Measurements from ENCODE around the gene RAG2.
A peak's percentile ranks its signal among the peaks of the same experiment; 100 is the strongest.
"Not testable (repeated sequence)": the region's sequence is repeated elsewhere in the genome, so short reads cannot be mapped to it uniquely, and the experiment has no call there.

The RAG2 gene

DNA sequence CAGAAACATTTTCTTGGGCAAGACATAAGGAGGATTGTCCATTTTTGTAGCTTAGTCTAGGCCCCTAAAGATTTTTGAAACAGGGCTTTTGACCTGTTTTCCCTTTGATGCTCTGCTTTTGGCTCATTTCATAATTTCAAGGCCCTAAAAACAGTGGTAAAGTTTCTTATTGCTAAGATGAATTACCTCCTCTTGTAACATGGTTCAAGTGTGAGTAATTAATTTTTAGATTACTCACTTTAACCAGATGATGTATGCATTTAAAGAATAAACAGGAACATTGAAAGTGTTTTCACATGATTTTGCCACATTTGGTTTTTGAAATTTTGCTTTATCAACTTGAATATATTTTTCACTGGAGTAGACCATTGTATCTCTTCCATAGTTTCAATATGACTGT is 1.2 kb downstream of the RAG2 start:
- no peak for DNase-seq

DNA sequence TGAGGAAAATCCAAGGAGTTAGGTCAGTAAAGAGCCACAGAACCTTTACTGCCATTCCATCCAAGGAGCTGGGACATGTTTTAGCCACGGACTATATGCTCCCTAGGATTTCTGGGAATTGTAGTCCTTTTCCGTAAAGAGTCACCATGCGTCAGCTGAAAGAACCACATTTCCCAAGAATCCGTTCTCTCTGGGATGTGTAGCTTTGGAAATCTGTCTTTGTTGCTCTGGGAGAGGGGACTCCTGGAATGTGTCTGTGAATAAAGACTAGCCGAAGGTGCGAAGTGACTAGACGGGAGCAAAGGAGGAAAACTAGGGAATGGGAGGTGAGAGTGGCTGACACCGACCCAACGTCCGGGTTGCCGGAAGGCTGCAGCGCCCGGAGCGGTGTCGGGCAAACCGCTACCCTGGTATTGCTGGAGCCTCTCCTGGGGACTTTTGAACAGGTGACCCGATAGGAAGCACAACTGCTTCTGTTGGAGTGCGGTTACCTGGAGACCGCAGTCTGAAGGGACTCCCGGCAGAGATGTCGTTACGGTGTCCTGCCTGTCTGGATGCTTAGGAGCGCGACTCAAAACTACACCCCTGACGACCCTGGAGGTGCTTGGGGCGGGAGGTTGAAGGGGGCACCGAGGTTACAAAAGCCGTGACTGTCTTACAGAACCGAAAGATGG is 3.6 kb downstream of the RAG2 start, which contains the start of gene IFTAP:
IFTAP (plus strand) TSS at position 187 of the 674 bp plus-strand sequence. CDS start 15,602 bp downstream, outside the sequence.
- peak; percentile 30 for DNase-seq

DNA sequence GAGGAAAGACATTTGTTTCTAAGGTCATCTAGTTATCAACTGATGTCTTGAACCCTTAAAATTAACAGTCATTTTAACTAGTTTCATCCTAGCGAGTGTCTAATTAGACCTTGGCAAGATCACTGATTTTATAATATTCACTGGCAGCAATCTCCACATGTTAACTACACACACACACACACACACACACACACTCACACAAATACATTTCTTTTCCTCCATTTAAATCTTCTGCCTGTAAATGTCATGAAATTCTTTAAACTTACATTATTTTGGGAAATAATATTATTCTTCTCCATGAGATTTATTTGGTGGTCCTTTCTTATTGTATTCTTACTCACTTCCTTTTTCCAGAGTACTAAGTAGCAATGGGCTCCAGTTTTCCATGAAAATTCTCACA is 6.6 kb downstream of the RAG2 start:
- DNase-seq, result no peak

DNA sequence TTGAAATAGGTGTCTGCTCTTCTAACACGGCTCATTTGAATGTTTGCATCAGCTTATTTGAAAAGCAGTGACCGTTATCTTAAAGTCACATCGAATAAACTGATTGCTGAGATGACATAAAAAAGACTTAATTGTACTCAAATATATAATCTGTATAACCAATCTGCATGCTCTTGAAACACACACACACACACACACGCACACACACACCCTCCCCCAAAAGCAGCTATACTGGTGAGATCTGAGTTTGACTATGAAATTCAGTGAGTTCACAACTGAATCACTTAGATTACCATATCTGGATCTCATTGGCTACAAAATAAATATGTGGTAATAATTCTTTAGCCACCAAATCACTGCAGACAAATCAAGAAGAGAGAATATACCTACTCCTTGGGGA is 7.5 kb downstream of the RAG2 start:
- no peak for DNase-seq

DNA sequence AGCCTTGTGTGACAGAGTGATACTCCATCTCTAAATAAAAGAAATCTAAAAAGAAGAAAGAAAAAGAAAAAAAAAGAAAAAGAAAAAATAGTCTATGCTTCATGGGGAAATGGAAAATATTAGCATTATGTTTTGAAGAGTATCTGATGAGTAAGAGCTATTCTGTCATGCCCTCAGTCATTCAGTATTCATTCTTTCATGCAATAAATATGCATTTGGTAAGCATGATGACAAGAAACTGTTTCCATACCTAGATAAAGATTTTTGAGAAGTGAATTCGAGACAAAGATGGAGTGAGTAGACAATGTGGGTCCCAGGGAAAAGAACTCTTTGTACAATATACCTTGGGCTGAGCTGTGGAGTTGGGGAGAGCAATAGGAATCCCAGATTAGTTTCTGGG is 9.9 kb downstream of the RAG2 start:
- DNase-seq, result no peak

DNA sequence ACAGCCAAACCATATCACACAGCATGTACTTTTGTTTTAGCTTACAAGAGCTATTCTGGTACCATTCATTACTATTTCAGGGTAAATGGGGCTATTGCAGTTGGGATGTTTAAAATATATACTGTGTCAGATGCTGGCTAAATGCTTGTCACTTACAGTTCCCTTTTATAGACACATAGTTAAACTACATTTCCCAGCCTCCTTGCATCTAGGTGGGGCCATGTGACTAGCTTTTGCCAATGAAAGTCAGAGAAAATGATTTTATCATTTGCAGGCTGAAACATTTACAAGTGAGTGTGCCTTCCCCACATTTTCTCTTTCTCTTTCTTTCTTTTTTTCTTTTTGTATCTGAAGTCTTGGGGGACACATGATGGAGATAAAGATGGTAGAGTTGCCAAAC is 11.5 kb downstream of the RAG2 start:
- DNase-seq, result no peak

DNA sequence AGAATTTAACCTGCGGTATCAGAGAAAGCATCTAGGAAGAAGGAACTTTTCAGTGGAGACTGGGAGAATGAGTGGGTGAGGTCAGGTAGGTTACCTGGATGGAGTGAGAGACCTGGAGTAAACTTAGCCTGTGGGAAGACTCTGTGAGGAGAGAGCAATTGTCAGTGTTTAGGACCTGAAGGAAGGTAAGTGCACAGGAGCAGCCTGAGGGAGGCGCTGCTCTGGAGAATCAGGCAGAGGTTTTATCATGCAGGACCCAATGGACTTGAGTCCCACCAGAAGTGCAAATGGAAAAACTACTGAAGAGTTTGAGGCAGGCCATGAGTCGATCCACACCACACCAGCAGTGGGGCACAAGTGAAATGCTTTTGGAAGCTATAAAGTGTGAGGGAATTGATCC is 14.4 kb downstream of the RAG2 start:
- DNase-seq, result no peak

DNA sequence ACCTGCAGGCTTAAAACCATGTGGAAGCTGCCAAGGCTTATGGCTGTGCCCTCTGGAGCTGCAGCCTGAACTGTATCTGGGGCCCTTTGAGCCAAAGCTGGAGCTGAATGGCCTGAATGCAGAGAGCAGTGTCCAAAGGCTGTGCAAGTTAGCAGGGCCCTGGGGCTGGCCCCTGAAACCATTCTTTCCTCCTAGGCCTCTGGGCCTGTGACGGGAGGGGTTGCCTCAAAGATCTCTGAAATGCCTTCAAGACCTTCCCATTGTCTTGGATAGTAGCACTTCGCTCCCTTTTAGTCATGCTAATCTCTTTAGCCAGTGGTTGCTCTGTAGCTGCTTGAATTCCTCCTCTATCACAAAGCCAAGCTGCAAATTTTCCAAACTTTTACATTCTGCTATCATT is 16.5 kb downstream of the RAG2 start:
- DNase-seq, result no peak

DNA sequence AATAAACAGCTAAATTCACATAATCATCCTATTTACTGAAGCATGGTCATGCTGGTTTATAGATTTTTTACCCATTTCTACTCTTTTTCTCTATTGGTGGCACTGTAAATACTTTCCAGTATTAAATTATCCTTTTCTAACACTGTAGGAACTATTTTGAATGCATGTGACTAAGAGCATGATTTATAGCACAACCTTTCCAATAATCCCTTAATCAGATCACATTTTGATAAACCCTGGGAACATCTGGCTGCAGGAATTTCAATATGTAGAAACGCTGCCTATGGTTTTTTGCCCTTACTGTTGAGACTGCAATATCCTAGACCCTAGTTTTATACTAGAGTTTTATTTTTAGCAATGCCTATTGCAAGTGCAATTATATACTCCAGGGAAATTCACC is 19.6 kb downstream of the RAG2 start:
- no peak for DNase-seq

DNA sequence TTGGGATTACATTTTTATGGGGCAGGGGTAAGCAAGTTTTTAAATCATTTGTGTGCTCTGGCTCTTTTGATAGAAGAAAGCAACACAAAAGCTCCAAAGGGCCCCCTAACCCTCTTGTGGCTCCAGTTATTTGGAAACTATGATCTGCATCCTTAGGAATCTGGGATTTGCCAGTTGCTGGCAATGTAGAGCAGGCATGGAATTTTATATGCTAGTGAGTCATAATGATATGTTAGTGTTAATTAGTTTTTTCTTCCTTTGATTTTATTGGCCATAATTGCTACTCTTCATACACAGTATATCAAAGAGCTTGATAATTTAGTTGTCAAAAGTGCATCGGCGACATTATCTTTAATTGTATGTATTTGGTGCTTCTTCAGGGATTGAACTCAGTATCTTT is 20.2 kb downstream of the RAG2 start:
- no peak for DNase-seq

DNA sequence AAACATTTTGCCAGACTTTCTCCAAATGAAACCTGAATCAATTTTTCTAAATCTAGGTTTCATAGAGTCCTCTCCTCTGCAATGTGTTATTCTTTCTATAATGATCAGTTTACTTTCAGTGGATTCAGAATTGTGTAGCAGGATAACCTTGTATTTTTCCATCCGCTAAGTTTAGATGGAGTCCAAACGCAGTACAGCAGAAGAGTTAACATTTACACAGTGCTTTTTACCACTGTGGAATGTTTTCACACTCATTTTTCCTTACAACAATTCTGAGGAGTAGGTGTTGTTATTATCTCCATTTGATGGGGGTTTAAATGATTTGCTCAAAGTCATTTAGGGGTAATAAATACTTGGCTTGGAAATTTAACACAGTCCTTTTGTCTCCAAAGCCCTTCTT is 20.7 kb downstream of the RAG2 start:
- DNase-seq, result no peak

DNA sequence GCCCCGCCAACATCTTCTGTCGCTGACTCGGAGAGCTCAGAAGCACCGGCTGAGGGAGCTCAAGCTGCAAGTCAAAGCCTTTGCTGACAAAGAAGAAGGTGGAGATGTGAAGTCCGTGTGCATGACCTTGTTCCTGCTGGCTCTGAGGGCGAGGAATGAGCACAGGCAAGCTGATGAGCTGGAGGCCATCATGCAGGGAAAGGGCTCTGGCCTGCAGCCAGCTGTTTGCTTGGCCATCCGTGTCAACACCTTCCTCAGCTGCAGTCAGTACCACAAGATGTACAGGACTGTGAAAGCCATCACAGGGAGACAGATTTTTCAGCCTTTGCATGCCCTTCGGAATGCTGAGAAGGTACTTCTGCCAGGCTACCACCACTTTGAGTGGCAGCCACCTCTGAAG is 23.6 kb downstream of the RAG2 start:
- no peak for DNase-seq

DNA sequence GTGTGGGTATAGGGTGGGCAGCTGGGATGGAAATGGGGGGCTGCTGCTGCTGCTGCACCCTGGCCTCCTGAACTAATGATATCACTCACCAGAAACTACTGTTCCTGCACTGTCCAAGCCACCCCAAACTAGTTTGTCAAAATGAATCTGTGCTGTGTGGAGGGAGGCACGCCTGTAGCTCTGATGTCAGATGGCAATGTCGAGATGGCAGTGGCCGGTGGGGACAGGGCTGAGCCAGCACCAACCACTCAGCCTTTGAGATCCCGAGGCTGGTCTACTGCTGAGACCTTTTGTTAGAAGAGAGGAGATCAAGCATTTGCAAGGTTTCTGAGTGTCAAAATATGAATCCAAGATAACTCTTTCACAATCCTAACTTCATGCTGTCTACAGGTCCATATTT is 28.9 kb downstream of the RAG2 start:
- no peak for DNase-seq

DNA sequence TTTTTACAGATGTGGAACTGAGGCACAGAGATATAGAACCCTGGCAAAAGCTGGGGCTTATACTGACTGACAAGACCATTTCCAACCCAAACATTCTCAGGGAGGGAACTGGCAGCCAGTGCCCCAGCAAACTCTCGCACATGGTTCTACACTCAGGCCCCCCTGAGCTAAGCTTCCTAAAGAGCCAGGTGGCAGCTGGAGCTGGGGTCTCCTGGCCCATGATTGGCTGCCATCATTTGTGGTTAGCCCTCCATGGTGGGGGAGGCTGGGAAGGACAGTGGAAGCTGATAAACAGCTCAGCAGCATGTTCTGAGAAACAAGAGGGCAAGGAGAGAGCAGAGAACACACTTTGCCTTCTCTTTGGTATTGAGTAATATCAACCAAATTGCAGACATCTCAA is 30.3 kb downstream of the RAG2 start, which contains the start of gene RAG1:
RAG1 (plus strand) TSS at position 314 of the 400 bp plus-strand sequence. CDS start 5,298 bp downstream, outside the sequence.
- no peak for DNase-seq

DNA sequence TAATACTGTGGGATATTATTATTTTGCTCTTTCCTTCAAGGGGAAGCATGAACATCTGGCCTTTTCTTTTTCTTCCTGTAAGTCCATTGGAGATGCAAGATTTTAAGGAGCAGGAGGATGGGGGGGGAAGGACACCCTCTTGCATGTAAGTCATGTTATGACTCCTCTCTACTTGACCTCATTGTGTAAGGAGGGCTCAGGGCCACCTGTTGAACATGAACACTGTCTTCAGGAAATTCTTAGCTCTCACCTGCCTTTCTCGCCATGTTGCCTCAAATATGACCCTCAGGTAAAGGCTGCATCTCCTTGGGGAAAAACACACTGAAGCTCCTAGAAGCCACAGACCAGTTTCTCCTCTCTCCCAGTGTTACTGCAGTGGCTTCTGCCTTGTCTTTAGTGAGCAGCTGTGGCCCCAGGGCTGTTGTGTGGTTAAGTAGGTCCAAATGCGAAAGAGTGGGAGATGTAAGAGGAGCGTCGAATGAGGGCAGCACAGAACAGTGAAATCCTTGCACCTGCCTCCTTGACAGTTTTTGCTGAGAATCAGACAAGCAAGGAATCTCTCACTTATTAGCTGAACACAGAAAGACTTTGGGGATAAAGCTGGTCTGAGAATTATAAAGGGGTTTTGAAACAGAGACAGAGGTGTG is 31.5 kb downstream of the RAG2 start:
- DNase-seq, result no peak

DNA sequence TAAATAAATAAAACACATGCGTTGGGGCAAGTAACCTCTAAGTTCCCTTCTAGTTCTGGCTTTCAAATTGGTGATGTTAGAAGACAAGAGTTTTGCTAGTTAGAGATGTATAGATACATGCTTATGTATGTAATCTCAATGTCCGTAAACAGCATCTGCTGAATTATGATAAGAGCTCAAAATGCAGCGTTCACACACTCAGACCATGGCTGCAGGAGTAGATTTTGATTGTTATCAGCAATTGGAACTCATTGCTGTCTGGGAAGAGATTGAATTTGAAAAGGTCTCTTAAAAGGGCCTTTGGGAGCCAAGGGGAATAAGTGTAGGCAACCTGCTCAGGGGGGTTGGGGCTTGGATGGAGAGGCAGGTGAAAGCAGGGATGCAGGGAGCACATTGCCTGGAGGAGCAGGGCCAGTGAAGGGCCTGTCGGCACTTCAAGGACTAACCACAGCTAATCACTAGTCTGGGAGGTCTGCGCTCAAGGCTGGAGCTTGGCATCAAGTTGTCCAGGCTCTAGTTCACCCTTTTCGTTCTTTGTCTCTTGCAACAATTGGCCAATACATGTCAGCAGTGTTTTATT is 32.9 kb downstream of the RAG2 start:
- no peak for DNase-seq

DNA sequence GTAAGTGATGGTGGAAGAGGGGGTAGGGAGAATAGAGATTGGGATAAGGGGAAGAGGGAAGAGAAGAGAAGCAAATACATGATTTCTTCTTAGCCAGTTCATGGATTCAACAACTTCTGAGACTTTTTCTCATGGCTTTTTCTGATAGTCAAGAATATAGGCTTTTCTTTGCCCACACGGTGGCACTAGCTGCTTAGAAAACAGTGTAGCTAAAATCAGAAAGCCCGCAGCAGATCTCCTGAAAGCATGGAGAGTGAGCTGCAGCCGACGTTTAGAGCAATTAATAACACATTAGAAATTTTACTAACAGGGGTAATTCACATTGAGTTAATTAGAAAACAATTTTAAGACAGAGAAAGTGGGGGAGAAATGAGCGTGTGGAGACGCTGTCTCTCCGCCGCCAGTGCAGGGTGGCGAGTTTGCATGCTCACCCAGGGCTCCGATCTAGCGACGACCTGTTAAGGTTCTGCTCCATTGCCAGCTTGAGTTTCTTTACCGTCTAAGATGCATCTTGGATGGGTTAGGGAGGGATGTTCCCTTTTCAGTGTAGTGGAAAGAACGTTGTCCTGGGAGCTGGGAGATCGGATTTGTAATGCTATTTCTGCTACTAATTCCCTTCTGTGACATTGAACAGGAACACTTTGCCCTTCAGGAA is 33.5 kb downstream of the RAG2 start:
- peak; percentile 29 for DNase-seq

DNA sequence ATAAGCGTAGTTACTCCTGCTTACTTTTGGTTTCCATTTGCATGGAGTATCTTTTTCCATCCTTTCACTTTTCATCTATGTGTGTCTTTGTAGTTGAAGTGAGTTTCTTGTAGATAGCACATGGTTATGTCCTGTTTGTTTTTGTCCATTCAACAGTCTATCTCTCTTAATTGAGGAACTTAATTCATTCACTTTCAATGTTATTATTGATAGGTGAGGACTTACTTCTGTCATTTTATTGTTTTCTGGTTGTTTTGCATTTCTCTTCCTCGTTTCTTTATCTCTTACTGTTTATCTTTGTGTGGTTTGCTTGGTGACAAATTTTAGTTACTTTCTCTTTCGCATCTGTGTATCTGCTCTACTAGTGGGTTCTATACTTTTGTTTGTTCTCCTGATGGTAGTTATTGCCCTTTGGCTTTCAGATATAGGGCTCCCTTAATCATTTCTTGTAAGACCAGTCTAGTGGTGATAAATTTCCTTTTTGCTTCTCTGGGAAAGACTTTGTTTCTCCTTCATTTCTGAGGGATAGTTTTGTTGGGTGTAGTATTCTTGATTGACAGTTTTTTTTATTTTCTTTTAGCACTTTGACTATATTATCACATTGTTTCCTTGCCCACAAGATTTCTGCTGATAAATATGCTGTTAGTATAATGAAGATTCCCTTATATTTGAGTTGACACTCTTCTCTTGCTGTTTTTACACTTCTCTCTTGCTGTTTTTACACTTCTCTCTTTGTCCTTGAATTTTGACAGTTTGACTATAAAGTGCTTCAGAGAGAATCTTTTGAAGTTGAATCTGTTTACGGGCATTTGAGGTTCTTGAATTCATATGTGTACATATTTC is 39.2 kb downstream of the RAG2 start:
- no peak for DNase-seq

DNA sequence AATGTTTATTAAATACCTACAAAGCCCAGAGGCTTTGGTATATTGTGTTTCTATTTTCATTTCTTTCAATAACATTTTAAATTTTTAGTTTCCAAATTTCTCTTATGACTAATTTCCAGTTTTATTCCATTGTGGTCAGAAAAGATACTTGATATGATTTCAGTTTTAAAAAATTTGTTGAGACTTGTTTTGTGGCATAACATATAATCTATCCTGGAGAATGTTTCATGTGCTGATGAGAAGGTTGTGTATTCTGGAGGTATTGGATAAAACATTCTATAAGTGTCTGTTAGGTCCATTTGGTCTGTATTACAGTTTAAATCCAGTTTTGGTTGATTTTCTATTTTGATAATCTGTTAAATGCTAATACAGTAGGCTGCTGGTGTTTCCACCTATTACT is 40.0 kb downstream of the RAG2 start:
- no peak for DNase-seq

DNA sequence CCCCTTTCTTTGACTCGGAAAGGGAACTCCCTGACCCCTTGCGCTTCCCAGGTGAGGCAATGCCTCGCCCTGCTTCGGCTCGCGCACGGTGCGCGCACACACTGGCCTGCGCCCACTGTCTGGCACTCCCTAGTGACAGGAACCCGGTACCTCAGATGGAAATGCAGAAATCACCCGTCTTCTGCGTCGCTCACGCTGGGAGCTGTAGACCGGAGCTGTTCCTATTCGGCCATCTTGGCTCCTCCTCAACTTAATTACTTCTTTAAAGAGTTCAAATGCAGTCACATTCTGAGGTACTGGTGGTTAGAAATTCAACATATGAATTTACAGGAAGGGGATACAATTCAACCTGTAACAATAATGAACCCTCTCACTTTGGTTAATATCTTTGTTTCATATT is 40.6 kb downstream of the RAG2 start:
- not testable (repeated sequence) for DNase-seq

DNA sequence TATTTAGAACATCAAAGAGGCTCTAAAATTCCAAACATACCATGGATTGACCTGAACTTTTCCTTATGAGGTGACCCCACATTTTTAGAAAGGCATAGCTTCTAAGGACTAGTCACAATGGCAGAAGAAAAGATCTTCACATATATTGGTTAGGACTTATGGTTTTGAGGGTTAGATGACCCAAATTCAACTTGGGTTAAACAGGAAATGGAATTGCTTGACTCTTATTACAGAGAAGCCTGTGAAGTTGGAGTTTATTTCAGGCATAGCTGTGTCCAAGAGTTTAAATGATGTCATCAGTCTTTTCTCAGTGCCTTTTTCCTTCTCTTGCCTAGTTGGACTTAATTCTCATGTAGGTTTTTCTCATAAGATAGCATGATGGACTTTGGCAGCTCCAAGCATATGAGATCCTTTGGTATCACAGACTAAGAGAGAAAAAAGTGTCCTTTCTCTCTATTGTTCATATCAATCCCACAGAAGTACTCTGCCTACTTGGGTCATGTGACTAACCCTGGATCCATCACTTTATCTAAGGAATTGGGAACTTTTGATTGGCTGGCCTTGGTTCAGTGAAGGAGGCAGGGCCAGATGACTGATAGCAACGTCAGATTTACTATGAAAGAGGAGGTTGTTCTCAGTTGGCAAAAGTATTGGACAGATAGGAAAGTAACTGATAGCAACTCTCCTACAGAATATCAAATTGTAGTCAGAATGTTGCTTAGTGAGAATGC is 47.5 kb downstream of the RAG2 start:
- DNase-seq, result no peak
